Measurements from ENCODE around the gene RIMKLB. TPM values are rescaled to one million over a fixed set of nuclear protein-coding genes. Genes with fewer than 3 reads are reported as not detected.

Gene RIMKLB
- total and polyA plus RNA-seq, 2 of the 4 experiments (the other 2 are of a cell fraction): 12.5 to 18.8 TPM

GRCh38 chr12:8702159-8702558 is 4.4 kb downstream of the RIMKLB start:
- CTCF ChIA-PET: interaction anchor here (1.2 kb wide), 1 partner anchor 11 kb away, joined by 3 read pairs; no protein-coding TSS in a partner anchor
- DNase-seq (no peak), ATAC-seq (ENCODE audit: low read depth) (no peak)
- no peaks in the 10 kb centered on the region for H3K36me3 ChIP-seq (ENCODE audit: control insufficient read depth, insufficient read depth, low read length)
- no peak overlapping the region for H4K5ac ChIP-seq (ENCODE audit: low read depth, low read length)
- no peaks in the 10 kb centered on the region for H3K9me3 ChIP-seq (ENCODE audit: control insufficient read depth, insufficient read depth, low read length)
- H3K18ac ChIP-seq (ENCODE audit: low read depth, low read length): no peak overlapping the region
- dilution Hi-C loops (cut with HindIII; ENCODE audit: low sequenced_read_pairs, unreplicated experiment) (no loop called here), in situ Hi-C loops (cut with MboI; ENCODE audit: low sequenced_read_pairs) (no loop called here), intact Hi-C loops (cut with micrococcal nuclease) (no loop called here)
- H2BK15ac ChIP-seq (ENCODE audit: low read depth, low read length): no peak overlapping the region
- no peak overlapping the region for H3K4me3 ChIP-seq (ENCODE audit: insufficient read depth, low read depth, low read length)
- no peak overlapping the region for H2BK120ac ChIP-seq (ENCODE audit: low read depth, low read length)
- no peak overlapping the region for H2AFZ ChIP-seq (replicated peaks; ENCODE audit: low read length, poor library complexity)
- no peak overlapping the region for H2AK5ac ChIP-seq (ENCODE audit: low read depth, low read length)
- H3K4ac ChIP-seq (ENCODE audit: low read depth, low read length): no peak overlapping the region
- no peak overlapping the region for H3K27ac ChIP-seq (ENCODE audit: insufficient read depth, low read length)
- BruUV-seq (replicated peaks): no TSS peak
- no peak overlapping the region for H3K23ac ChIP-seq (ENCODE audit: low read depth, low read length)
- no peaks in the 10 kb centered on the region for H3K4me1 ChIP-seq (ENCODE audit: control insufficient read depth, insufficient read depth, low read length)
- no peak overlapping the region for H2AK9ac ChIP-seq (replicated peaks; ENCODE audit: low read depth, low read length, poor library complexity)
- no peak overlapping the region for H3K14ac ChIP-seq (replicated peaks; ENCODE audit: low read depth, low read length)
- no peak overlapping the region for H3K56ac ChIP-seq (ENCODE audit: extremely low read depth, insufficient read depth, low read length)
- TF ChIP-seq, protein P1, sequence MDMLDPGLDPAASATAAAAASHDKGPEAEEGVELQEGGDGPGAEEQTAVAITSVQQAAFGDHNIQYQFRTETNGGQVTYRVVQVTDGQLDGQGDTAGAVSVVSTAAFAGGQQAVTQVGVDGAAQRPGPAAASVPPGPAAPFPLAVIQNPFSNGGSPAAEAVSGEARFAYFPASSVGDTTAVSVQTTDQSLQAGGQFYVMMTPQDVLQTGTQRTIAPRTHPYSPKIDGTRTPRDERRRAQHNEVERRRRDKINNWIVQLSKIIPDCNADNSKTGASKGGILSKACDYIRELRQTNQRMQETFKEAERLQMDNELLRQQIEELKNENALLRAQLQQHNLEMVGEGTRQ (IDR thresholded peaks at IDR 0.05; ENCODE audit: low read depth, low read length): no peak
- TF ChIP-seq MAFK (IDR thresholded peaks at IDR 0.05; ENCODE audit: low read depth, low read length): peak; percentile 59
- no CpG with 5 or more reads among the region's 4 CpGs for WGBS, 2 experiments (ENCODE audit: extremely low coverage in 2 of 2, insufficient read length in 1 of 2)
- peaks cover 6% of the 10 kb centered on the region; the same call in 1 of the 2 replicates for H4K20me1 ChIP-seq (ENCODE audit: insufficient read depth, low read length)
- no peak overlapping the region for H4K91ac ChIP-seq (ENCODE audit: insufficient read depth, low read depth, low read length)
- H3K27me3 ChIP-seq (ENCODE audit: control insufficient read depth, insufficient read depth, low read length): no peaks in the 10 kb centered on the region
- H2BK5ac ChIP-seq (ENCODE audit: low read depth, low read length, poor library complexity, severe bottlenecking): no peak overlapping the region
- no peak overlapping the region for H3K4me2 ChIP-seq (ENCODE audit: low read depth, low read length)
- POLR2A ChIA-PET (ENCODE audit: unreplicated experiment): no interaction called here
- H4K8ac ChIP-seq (ENCODE audit: low read depth in 2 of 2, low read length in 2 of 2): no peak overlapping the region
- no peak overlapping the region for H3K9ac ChIP-seq (ENCODE audit: low read depth, low read length)
- peaks cover 9 to 34% of the 10 kb centered on the region in 2 experiments; a peak in 3 of 4 replicates for H3K79me1 ChIP-seq (ENCODE audit: low read depth in 1 of 2, low read length in 2 of 2)
- peaks cover 3% of the 10 kb centered on the region; the same call in 1 of the 2 replicates for H3K9me1 ChIP-seq (ENCODE audit: insufficient read depth, low read length)
- no peak overlapping the region for H2BK20ac ChIP-seq (ENCODE audit: low read depth, low read length)
